Loucy (cell line): ENCODE data around the gene CCDC178.

Experiments
- EZH2phosphoT487 ChIP-seq: fragments of 200-600 bp; IDR thresholded peaks from 2 replicates; pipeline ENCODE4 v1.6.1; 2018; ENCODE audit warnings: antibody characterized with exemption, mild to moderate bottlenecking, moderate library complexity, borderline replicate concordance
- TF ChIP-seq, protein P1 (sequence below): fragments of 200-600 bp; sonication (generic); conservative IDR thresholded peaks from 2 replicates; pipeline ENCODE4 v1.5.1; 2014; ENCODE audit warnings: mild to moderate bottlenecking, antibody characterized with exemption, low read length

- TF ChIP-seq, protein P1, sequence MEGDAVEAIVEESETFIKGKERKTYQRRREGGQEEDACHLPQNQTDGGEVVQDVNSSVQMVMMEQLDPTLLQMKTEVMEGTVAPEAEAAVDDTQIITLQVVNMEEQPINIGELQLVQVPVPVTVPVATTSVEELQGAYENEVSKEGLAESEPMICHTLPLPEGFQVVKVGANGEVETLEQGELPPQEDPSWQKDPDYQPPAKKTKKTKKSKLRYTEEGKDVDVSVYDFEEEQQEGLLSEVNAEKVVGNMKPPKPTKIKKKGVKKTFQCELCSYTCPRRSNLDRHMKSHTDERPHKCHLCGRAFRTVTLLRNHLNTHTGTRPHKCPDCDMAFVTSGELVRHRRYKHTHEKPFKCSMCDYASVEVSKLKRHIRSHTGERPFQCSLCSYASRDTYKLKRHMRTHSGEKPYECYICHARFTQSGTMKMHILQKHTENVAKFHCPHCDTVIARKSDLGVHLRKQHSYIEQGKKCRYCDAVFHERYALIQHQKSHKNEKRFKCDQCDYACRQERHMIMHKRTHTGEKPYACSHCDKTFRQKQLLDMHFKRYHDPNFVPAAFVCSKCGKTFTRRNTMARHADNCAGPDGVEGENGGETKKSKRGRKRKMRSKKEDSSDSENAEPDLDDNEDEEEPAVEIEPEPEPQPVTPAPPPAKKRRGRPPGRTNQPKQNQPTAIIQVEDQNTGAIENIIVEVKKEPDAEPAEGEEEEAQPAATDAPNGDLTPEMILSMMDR = no peak
- no peak for TF ChIP-seq EZH2phosphoT487
Measured at GRCh38 chr18:32937597-32937996, 502.9 kb downstream of the CCDC178 start.
